H1 (cell line): Measurements from ENCODE around the gene ARHGAP6. TPM values are rescaled to one million over a fixed set of nuclear protein-coding genes. Genes with fewer than 3 reads are reported as not detected.

Experiments used
- BACH1 ChIP-seq: IDR thresholded peaks from 2 replicates; pipeline ENCODE4 v1.6.1; 2012; ENCODE audit warnings: low read length, improper control_type of control experiment
- CEBPB ChIP-seq: IDR thresholded peaks from 2 replicates; pipeline ENCODE4 v1.6.1; 2012; ENCODE audit warnings: low read depth, low read length
- SP4 ChIP-seq: IDR thresholded peaks from 2 replicates; pipeline ENCODE4 v1.6.1; 2012; ENCODE audit warnings: low read length, inconsistent platforms
- polyA plus RNA-seq, 7 experiments: library from polyadenylated mRNA; depleted of rRNA in 3 of 7; stranded (reverse) in 5 of 7; unstranded in 2 of 7; fragments of >200 nt in 5 of 7; fragments of 200-250 nt in 2 of 7; gene quantifications; 1 replicate in 5 of 7; 2 replicates in 1 of 7; 4 replicates in 1 of 7; pipeline versions ENCODE4 v1.2.1 to v1.2.3, GENCODE V29; 2011 to 2013; ENCODE audit warnings: missing spikeins in 2 of 7, mixed read lengths in 2 of 7
- total RNA-seq: library from RNA; stranded (reverse); fragmentation: NEBNext Ultra II Directional; extraction: Animal tissue kit (Norgen Biotek cat#: 25700); gene quantifications from 2 replicates; pipeline ENCODE4 v1.2.1, GENCODE V29; 2021

Gene ARHGAP6
- total and polyA plus RNA-seq, 2 of the 8 experiments (the other 6 are each of a cell fraction or from before 2014, with no cell fraction given), result 0.35 to 0.82 TPM

DNA sequence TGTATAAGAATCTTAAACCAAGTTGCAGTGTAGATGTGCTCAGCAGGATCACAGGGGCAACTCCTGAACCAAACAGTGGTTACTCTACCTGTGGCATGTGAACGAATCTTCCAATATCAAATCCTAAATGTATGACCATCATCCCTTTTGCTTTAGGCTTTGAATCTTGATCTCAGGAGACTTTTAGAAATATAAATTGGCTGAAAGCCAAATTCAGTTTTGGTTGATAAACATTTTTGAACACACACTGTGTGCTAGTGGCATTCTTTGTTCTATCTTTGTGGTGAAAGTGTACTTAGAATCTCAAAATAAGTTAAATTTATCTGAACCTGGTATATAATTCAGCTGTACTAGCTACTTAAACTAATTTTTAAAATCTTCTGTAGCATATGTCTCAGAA lies 4.6 kb upstream of the ARHGAP6 start (continued):
- TF ChIP-seq CEBPB (no peak), BACH1 (no peak), SP4 (no peak)
- TF ChIP-seq, all 59 proteins: peak for 0
